CD8-positive, alpha-beta memory T cell (primary cell): ENCODE measurements around the gene SEC23B. TPM values are rescaled to one million over a fixed set of nuclear protein-coding genes. Genes with fewer than 3 reads are reported as not detected.

ENCODE experiments used
- CTCF ChIA-PET: fragments of 350-600 bp; sonication (Branson Sonifier 250); formaldehyde crosslinking; loops from one replicate; lab custom pipeline; 2021; ENCODE audit warnings: antibody characterized with exemption; lab: Charles Lee
- POLR2A ChIA-PET: fragments of 350-600 bp; sonication (Branson Sonifier 250); formaldehyde crosslinking; loops from one replicate; lab custom pipeline; 2021; ENCODE audit warnings: antibody characterized with exemption; lab: Charles Lee
- DNase-seq, 5 donors: peaks; one replicate each; pipeline versions ENCODE4 v3.0.0 to v3.0.0-alpha.2; 2020 to 2022; ENCODE audit warnings: mixed read lengths in 1 of 5
- H3K27ac ChIP-seq: one replicate; pipeline ENCODE4 v1.7.0; 2013; ENCODE audit warnings: low read depth, mild to moderate bottlenecking, low read length, moderate library complexity
- H3K27me3 ChIP-seq: 2 replicates; pipeline ENCODE4 v1.7.0; 2013; ENCODE audit warnings: low read length, mild to moderate bottlenecking; ENCODE audit not compliant: insufficient read depth, poor library complexity, severe bottlenecking
- H3K36me3 ChIP-seq: 2 replicates; pipeline ENCODE4 v1.7.0; 2013; ENCODE audit warnings: mild to moderate bottlenecking, low read length, moderate library complexity; ENCODE audit not compliant: insufficient read depth
- H3K4me1 ChIP-seq: 2 replicates; pipeline ENCODE4 v1.7.0; 2013; ENCODE audit warnings: mild to moderate bottlenecking, low read length, moderate library complexity; ENCODE audit not compliant: insufficient read depth
- H3K4me3 ChIP-seq: 2 replicates; pipeline ENCODE4 v1.7.0; 2013; ENCODE audit warnings: mild to moderate bottlenecking, low read length
- H3K9me3 ChIP-seq: 2 replicates; pipeline ENCODE4 v1.7.0; 2013; ENCODE audit warnings: mild to moderate bottlenecking, low read length
- H3K27ac Mint-ChIP-seq, 8 donors: one replicate each; pipeline ENCODE4 v1.8.0; 2020 to 2021; ENCODE audit warnings: mixed read lengths in 8 of 8, mild to moderate bottlenecking in 6 of 8, inconsistent platforms in 3 of 8, moderate library complexity in 3 of 8
- H3K27me3 Mint-ChIP-seq, 2 donors: one replicate each; pipeline ENCODE4 v1.8.0; 2020 to 2021; ENCODE audit warnings: mixed read lengths in 2 of 2, mild to moderate bottlenecking in 1 of 2, moderate library complexity in 1 of 2
- H3K36me3 Mint-ChIP-seq, 3 donors: one replicate each; pipeline ENCODE4 v1.8.0; 2020 to 2021; ENCODE audit warnings: mixed read lengths in 3 of 3, inconsistent platforms in 1 of 3, mild to moderate bottlenecking in 1 of 3
- H3K4me1 Mint-ChIP-seq, 3 donors: one replicate each; pipeline ENCODE4 v1.8.0; 2020 to 2021; ENCODE audit warnings: mixed read lengths in 3 of 3, inconsistent platforms in 1 of 3, mild to moderate bottlenecking in 1 of 3
- H3K4me3 Mint-ChIP-seq, 7 donors: one replicate each; pipeline ENCODE4 v1.8.0; 2020 to 2021; ENCODE audit warnings: mixed read lengths in 7 of 7, mild to moderate bottlenecking in 6 of 7, moderate library complexity in 4 of 7, inconsistent platforms in 2 of 7
- H3K9me3 Mint-ChIP-seq, 5 donors: one replicate each; pipeline ENCODE4 v1.8.0; 2020 to 2022; ENCODE audit warnings: mixed read lengths in 5 of 5, mild to moderate bottlenecking in 3 of 5, moderate library complexity in 2 of 5, inconsistent platforms in 1 of 5
- polyA plus RNA-seq: library from polyadenylated mRNA; unstranded; fragments of 300-500 nt; fragmentation: Illumina TruSeq; gene quantifications from one replicate; pipeline ENCODE4 v1.2.3, GENCODE V29; 2021
- total RNA-seq, 2 experiments: library from RNA; stranded (reverse); gene quantifications; one replicate each; pipeline ENCODE4 v1.2.3, GENCODE V29; 2021

SEC23B gene
- total and polyA plus RNA-seq, 3 experiments from 2014 or later, result 51.1 to 105 (median 103) TPM

GRCh38 chr20:18588574-18588933, 80.8 kb downstream of the SEC23B start:
- POLR2A ChIA-PET, result interaction anchor here (0.9 kb wide), 1 partner anchor 81 kb away, joined by 4 read pairs; the partner anchor contains the start of gene SEC23B

GRCh38 chr20:18589941-18590674, 82.4 kb downstream of the SEC23B start:
- Mint-ChIP-seq H3K36me3 (peaks cover 0 to 23% (median 3%) of the 10 kb centered on the region in 3 donors), H3K4me1 (peaks cover 24 to 51% (median 42%) of the 10 kb centered on the region in 3 donors), H3K9me3 (no peaks in the 10 kb centered on the region), H3K27me3 (peaks cover 0 to 2% of the 10 kb centered on the region in 2 donors), H3K4me3 (peak overlapping the region; percentile 13 to 97 (median 90)), H3K27ac (peak overlapping the region; percentile 49 to 98 (median 76))
- H3K36me3 ChIP-seq, result peaks cover 4% of the 10 kb centered on the region
- H3K27ac ChIP-seq, result no peak overlapping the region
- no peaks in the 10 kb centered on the region for H3K9me3 ChIP-seq
- H3K4me3 ChIP-seq, result no peak overlapping the region
- ChIA-PET POLR2A (no interaction called here), CTCF (interaction anchor here (2.0 kb wide), 1 partner anchor 83 kb away, joined by 7 read pairs; the partner anchor contains the start of gene SEC23B)
- no peaks in the 10 kb centered on the region for H3K27me3 ChIP-seq
- no peak for DNase-seq
- H3K4me1 ChIP-seq, result peaks cover 13% of the 10 kb centered on the region

More at GRCh38 chr20:18588574-18588933, 80.8 kb downstream of the SEC23B start:
- CTCF ChIA-PET, result interaction anchor here (0.6 to 2.0 kb wide), 4 partner anchors 9 to 1429 kb away, joined by 3 to 7 read pairs (median 4); partner anchors contain the start of genes NAA20, SEC23B and SMIM26
- H3K36me3 ChIP-seq, result no peaks in the 10 kb centered on the region
- peaks cover 13% of the 10 kb centered on the region for H3K4me1 ChIP-seq
- no peaks in the 10 kb centered on the region for H3K9me3 Mint-ChIP-seq
- H3K4me3 ChIP-seq, result peak overlapping the region; percentile 70
- H3K9me3 ChIP-seq, result no peaks in the 10 kb centered on the region
- H3K27ac Mint-ChIP-seq, result peak overlapping the region; percentile 72 to 98 (median 93)
- DNase-seq, result no peak
- no peaks in the 10 kb centered on the region for H3K27me3 ChIP-seq
- H3K4me3 Mint-ChIP-seq, result peak overlapping the region; percentile 88 to 97 (median 92)
- H3K27ac ChIP-seq, result peak overlapping the region; percentile 86
- H3K36me3 Mint-ChIP-seq, result peaks cover 0 to 10% (median under 1%) of the 10 kb centered on the region in 3 donors
- peaks cover 0 to 11% of the 10 kb centered on the region in 2 donors for H3K27me3 Mint-ChIP-seq
- H3K4me1 Mint-ChIP-seq, result peaks cover 24 to 49% (median 40%) of the 10 kb centered on the region in 3 donors

GRCh38 chr20:18596270-18596669, 88.5 kb downstream of the SEC23B start:
- no peak for DNase-seq
- H3K4me3 ChIP-seq, result no peak overlapping the region
- no peaks in the 10 kb centered on the region for H3K9me3 Mint-ChIP-seq
- H3K27me3 Mint-ChIP-seq, result no peaks in the 10 kb centered on the region
- H3K4me3 Mint-ChIP-seq, result no peak overlapping the region
- no peaks in the 10 kb centered on the region for H3K9me3 ChIP-seq
- H3K4me1 Mint-ChIP-seq, result peaks cover 1 to 18% (median 10%) of the 10 kb centered on the region in 3 donors
- no peak overlapping the region for H3K27ac ChIP-seq
- ChIA-PET CTCF (no interaction called here), POLR2A (no interaction called here)
- H3K27ac Mint-ChIP-seq, result peak overlapping the region in 1 of 8 donors; percentile 63
- H3K4me1 ChIP-seq, result no peaks in the 10 kb centered on the region
- peaks cover 11% of the 10 kb centered on the region for H3K36me3 ChIP-seq
- H3K36me3 Mint-ChIP-seq, result peaks cover 12 to 64% (median 24%) of the 10 kb centered on the region in 3 donors
- no peaks in the 10 kb centered on the region for H3K27me3 ChIP-seq

GRCh38 chr20:18609741-18610140, 102.0 kb downstream of the SEC23B start:
- H3K4me1 ChIP-seq, result no peaks in the 10 kb centered on the region
- no peaks in the 10 kb centered on the region for H3K27me3 ChIP-seq
- ChIA-PET POLR2A (no interaction called here), CTCF (no interaction called here)
- Mint-ChIP-seq H3K9me3 (no peaks in the 10 kb centered on the region), H3K36me3 (peaks cover 0 to 43% (median 4%) of the 10 kb centered on the region in 3 donors), H3K4me1 (peaks cover 6 to 8% (median 8%) of the 10 kb centered on the region in 3 donors), H3K27ac (no peak overlapping the region), H3K27me3 (no peaks in the 10 kb centered on the region), H3K4me3 (no peak overlapping the region)
- no peak overlapping the region for H3K27ac ChIP-seq
- no peaks in the 10 kb centered on the region for H3K36me3 ChIP-seq
- no peak overlapping the region for H3K4me3 ChIP-seq
- DNase-seq, result no peak
- no peaks in the 10 kb centered on the region for H3K9me3 ChIP-seq

Other genes with a start within 250 kb of the SEC23B start
- gene ZNF133, start 219.4 kb upstream of the SEC23B start, total RNA-seq, result 1 to 10 TPM; 6.1 to 6.4 TPM
- gene ZNF133, start 219.4 kb upstream of the SEC23B start, polyA plus RNA-seq, result 5.9 TPM
- 1 to 10 TPM; 2.8 to 3.1 TPM for gene DZANK1, start 40.9 kb upstream of the SEC23B start, total RNA-seq
- 1.7 TPM for gene DZANK1, start 40.9 kb upstream of the SEC23B start, polyA plus RNA-seq
- 10 to 100 TPM; 17.3 to 18.0 TPM for gene POLR3F, start 40.5 kb upstream of the SEC23B start, total RNA-seq
- 8.2 TPM for gene POLR3F, start 40.5 kb upstream of the SEC23B start, polyA plus RNA-seq
- 10 to 100 TPM; 18.1 to 20.4 TPM for gene RBBP9, start 10.7 kb upstream of the SEC23B start, total RNA-seq
- 7.9 TPM for gene RBBP9, start 10.7 kb upstream of the SEC23B start, polyA plus RNA-seq
- gene SMIM26, start 59.5 kb downstream of the SEC23B start, total RNA-seq, result 10 to 100 TPM; 45.2 to 47.1 TPM
- 187 TPM for gene SMIM26, start 59.5 kb downstream of the SEC23B start, polyA plus RNA-seq
- gene DTD1, start 80.1 kb downstream of the SEC23B start, total RNA-seq, result 10 to 100 TPM; 60.2 to 60.8 TPM
- 59.6 TPM for gene DTD1, start 80.1 kb downstream of the SEC23B start, polyA plus RNA-seq